ENCODE data around the gene ARFGAP1.

The ARFGAP1 gene

DNA sequence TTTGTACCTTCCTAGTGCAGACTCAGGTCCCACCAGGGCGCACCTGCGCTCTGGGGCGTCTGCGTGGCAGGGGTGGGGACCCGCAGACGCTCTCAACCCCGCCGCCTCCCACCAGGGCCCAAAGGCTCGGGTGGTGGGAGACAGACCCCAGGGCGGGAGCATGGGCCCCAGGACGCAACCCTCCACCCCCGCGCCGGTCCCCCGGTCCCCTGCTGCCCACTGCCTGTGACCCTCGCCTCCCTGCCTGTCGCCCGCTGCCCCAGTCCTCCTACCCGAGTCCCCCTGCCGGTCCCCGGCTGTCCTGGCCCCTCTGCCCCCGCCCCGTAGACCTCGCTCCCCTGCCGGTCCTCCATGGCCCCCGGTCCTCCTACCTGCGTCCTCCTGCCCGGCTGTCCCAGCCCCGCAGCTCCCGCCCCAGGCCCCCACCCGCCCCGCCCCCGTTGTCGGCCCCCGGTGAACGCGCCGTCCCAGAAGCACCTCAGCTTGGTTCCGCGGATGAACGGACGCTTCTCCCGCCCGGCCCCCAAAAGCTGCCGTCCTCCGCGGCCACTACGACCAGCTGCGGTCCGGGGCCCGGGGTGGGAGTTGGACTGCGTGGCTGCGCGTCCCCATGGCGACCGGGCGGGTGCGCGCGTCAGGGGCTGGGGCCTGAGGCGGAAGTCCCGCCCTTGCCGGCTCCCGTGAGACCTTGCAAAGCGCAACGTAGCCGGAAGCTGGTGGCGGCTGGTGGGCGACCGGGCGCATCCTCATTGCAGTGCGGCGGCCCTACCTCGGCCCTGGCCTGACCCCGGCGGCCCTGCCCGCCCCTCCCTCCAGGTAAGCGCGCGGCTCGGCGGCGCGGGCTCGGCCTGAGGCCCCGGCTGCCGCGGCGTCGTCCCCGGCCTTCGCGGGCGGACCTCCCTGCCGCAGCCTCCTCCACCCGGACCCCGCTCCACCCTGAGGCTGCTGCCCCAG is at the start of gene ARFGAP1:
Gene ARFGAP1, plus strand, starts transcription at position 709 of the 954 bp plus-strand sequence. CDS start 2,768 bp downstream, outside the sequence.
- peak; percentile 86 to 88 for DNase-seq (ENCODE audit: low read depth in 2 of 2)

- no peak for DNase-seq (ENCODE audit: low read depth in 2 of 2)
These were observed 49.3 kb upstream of the ARFGAP1 start for GRCh38 chr20:63223121-63223825.

- DNase-seq (ENCODE audit: low read depth in 2 of 2): no peak
These were observed 48.8 kb upstream of the ARFGAP1 start for GRCh38 chr20:63223826-63224207.

DNA sequence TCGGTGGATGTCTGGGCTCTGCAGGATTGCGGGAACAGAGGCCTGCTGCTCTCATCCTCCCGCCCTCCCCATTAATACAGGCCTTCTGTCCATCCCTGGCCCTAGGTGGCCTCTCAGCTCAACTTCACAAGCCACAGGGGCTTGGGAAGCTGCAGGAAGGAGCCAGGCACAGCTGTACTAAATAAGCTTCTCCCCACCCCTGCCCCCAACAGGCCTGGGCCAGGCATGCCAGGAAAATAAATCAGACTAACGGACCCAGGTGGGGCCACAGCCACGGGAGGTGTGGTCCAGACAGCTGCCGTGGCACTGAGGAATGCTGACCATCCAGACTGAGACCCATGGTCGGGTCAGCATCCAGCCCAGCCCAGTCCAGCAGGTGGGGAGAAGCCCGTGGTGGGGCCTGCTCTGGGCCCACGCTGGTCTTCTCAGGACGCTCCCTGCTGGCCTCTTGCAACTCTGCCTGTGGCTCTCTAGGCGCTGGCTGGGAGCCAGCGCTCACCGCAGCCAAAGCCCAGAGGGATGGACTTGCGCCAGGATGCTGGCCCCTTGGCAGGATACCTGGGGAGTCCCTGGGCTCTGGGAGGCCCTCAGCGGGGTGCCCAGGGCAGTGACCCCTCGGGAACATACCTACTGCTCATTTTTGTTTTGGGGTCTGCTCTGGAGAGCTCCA is 48.1 kb upstream of the ARFGAP1 start:
- no peak for DNase-seq (ENCODE audit: low read depth in 2 of 2)

DNA sequence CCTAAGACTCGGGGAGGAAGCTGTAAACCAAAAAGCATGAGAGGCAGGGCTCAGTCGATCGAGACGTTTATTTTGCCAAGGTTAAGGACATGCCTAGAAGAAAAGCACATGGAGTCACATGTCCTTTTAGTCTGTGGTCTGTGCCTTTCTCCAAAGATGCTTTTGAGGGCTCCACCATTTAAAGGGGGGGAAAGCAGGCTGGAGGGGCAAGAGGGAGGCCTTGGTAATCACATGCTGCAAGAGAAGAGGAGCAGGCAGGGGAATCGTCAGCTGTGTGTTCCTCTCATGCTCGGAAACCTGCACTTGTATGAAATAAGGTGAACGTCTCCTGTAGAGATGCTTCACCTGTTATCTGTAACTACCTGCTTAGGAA is 47.5 kb upstream of the ARFGAP1 start:
- DNase-seq (ENCODE audit: low read depth in 2 of 2): no peak

- DNase-seq (ENCODE audit: low read depth in 2 of 2): no peak
These were observed 46.3 kb upstream of the ARFGAP1 start for GRCh38 chr20:63226042-63226943.

- DNase-seq (ENCODE audit: low read depth in 2 of 2): no peak
These were observed 45.4 kb upstream of the ARFGAP1 start for GRCh38 chr20:63227260-63227659.

- no peak for DNase-seq (ENCODE audit: low read depth in 2 of 2)
These were observed 43.8 kb upstream of the ARFGAP1 start for GRCh38 chr20:63228806-63229205.

- DNase-seq (ENCODE audit: low read depth in 2 of 2): no peak
These were observed 41.8 kb upstream of the ARFGAP1 start for GRCh38 chr20:63230800-63231268.

- DNase-seq (ENCODE audit: low read depth in 2 of 2): no peak
These were observed 40.2 kb upstream of the ARFGAP1 start for GRCh38 chr20:63232235-63233060.

DNA sequence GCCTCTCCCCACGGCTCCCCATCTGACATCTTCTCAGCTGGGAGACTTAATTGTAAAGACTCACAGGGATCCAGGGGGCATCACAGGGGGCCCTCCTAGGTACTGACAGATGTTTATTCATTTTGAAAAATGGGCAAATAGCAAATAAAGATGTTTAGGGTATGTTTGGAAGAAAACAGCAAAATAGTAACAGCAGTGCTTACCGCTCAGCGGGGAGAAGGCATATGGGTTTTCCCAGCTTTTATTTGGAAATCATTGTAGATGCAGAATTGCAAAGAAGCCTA is 39.6 kb upstream of the ARFGAP1 start:
- DNase-seq (ENCODE audit: low read depth in 2 of 2): no peak

DNA sequence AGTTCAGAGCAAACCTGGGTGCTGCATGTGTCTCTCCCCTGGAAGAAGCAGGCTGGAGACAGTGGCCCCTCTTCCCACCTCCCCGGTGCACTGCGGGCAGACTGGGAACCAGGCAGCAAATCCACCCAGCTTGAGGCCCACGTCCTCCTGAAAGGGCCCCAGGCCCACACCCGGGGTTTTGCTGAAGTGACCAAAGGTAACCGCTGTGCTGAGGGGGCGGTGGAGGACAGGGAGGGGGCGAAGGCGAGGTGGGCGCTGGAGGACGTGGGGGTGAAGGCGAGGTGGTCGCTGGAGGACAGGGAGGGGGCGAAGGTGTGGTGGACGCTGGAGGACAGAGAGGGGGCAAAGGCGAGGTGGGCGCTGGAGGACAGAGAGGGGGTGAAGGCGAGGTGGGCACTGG is 38.7 kb upstream of the ARFGAP1 start:
- no peak for DNase-seq (ENCODE audit: low read depth in 2 of 2)

GRCh38 chr20:63234693-63235398 is 37.8 kb upstream of the ARFGAP1 start:
- no peak for DNase-seq (ENCODE audit: low read depth in 2 of 2)

DNA sequence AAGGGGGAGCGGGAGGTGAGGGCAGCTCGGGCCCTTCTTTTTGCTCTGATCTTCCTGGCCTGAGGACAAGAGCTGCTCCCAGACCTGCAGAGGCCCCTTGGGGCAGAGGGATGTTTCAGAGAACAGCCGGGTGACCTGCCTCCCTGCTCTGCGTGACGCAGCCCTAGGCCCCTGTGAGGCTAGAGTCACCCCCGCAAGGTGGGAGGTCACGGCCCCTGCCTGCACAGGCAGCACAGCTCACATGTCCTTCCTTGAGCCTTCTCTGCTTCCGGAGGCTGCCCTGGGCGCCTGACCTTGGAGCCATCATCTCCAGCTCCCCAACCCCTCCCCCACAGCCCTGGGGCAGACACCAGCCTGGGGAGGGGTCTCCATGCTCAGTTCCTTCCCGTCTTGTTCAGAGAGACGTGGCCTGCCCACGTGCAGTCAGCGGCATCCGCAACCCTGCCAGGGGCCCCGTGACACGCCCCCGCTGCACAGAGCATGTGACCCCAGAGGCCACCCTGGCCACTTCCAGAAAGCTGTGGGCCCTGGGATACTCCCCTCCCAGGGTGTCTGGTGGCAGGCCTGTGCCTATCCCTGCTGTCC is 37.1 kb upstream of the ARFGAP1 start, which contains the start of gene BIRC7:
Gene BIRC7, plus strand, starts transcription at position 507 of the 585 bp plus-strand sequence. CDS start 192 bp downstream, outside the sequence.
- DNase-seq (ENCODE audit: low read depth in 2 of 2): no peak

DNA sequence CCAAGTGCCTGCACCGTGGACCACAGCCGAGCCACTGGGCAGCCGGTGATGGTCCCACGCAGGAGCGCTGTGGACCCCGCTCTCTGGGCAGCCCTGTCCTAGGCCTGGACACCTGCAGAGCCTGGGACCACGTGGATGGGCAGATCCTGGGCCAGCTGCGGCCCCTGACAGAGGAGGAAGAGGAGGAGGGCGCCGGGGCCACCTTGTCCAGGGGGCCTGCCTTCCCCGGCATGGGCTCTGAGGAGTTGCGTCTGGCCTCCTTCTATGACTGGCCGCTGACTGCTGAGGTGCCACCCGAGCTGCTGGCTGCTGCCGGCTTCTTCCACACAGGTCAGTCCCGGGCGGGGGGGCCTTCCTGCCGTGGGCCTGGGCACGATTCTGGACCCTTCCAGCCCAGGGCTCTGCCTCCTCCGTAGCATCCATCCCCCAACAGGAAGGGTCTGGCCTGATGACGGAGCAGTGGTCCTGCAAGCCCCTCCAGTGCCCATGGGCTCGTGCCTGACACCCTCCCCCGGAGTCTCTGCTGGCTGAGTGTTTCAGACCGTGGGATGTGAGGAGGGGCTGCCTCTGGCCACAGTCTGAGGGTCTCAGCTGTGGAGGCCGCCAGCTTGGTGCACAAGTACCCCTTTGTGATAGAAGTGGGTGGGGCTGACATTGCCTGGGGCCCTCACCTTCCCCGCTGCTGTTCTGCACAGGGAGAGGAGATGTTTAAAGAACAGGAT is 36.3 kb upstream of the ARFGAP1 start:
- DNase-seq (ENCODE audit: low read depth in 2 of 2): no peak

- no peak for DNase-seq (ENCODE audit: low read depth in 2 of 2)
These were observed 34.6 kb upstream of the ARFGAP1 start for GRCh38 chr20:63238031-63238430.

GRCh38 chr20:63238514-63239125 is 34.0 kb upstream of the ARFGAP1 start:
- DNase-seq (ENCODE audit: low read depth in 2 of 2): no peak

- DNase-seq (ENCODE audit: low read depth in 2 of 2): no peak
These were observed 33.2 kb upstream of the ARFGAP1 start for GRCh38 chr20:63239431-63239830.

Data from stimulated activated CD8-positive, alpha-beta memory T cell treated with anti-CD3 and anti-CD28 coated beads, Interleukin-15, amount 100 ng/mL, for 48 hours (primary cell).